PC-3 (cell line): ENCODE data around the gene GABRB3. TPM values are rescaled to one million over a fixed set of nuclear protein-coding genes. Genes with fewer than 3 reads are reported as not detected.

Experiments
- ATAC-seq: fragments of 200-7000 bp; cut with Tn5 transposase; 2 replicates; pipeline ENCODE4 v1.9.1; 2020; ENCODE audit warnings: mild to moderate bottlenecking, moderate library complexity
- BruUV-seq: library from RNA; stranded (reverse); fragments of 400-500 nt; replicated peaks from 2 replicates; lab custom pipeline; 2021; lab: Mats Ljungman, UMichigan
- CTCF ChIA-PET: fragments of 300-600 bp; sonication (Branson Sonifier 250); formaldehyde crosslinking; loops from one replicate; lab custom pipeline; 2022; ENCODE audit warnings: antibody characterized with exemption; lab: Charles Lee
- POLR2A ChIA-PET: fragments of 300-600 bp; sonication (Branson Sonifier 250); formaldehyde crosslinking; loops from one replicate; lab custom pipeline; 2022; ENCODE audit warnings: antibody characterized with exemption; ENCODE audit not compliant: unreplicated experiment; lab: Charles Lee
- DNase-seq: peaks from one replicate; pipeline ENCODE4 v3.0.0-alpha.2; 2015
- H2AFZ ChIP-seq: fragments of 300-600 bp; sonication (generic); 2 replicates; pipeline ENCODE4 v1.6.0; 2016; ENCODE audit warnings: antibody characterized with exemption, low read length
- H3F3A ChIP-seq: fragments of 300-600 bp; sonication (generic); one replicate; pipeline ENCODE4 v1.6.0; 2017; ENCODE audit warnings: antibody characterized with exemption, low read length, control low read depth, mild to moderate bottlenecking; ENCODE audit not compliant: unreplicated experiment
- H3K27ac ChIP-seq: fragments of 300-600 bp; sonication (generic); 2 replicates; pipeline ENCODE4 v1.5.1; 2016; ENCODE audit warnings: mild to moderate bottlenecking, low read length
- H3K27me3 ChIP-seq: fragments of 300-600 bp; sonication (generic); 2 replicates; pipeline ENCODE4 v1.6.1; 2016; ENCODE audit warnings: low read length, mixed read lengths
- H3K36me3 ChIP-seq: fragments of 300-600 bp; sonication (generic); 2 replicates; pipeline ENCODE4 v1.6.1; 2016; ENCODE audit warnings: low read depth, mixed run types, low read length, mixed read lengths
- H3K4me1 ChIP-seq: fragments of 300-600 bp; sonication (generic); 2 replicates; pipeline ENCODE4 v1.5.1; 2016; ENCODE audit warnings: low read length; ENCODE audit not compliant: insufficient read depth
- H3K4me2 ChIP-seq: fragments of 300-600 bp; sonication (generic); 2 replicates; pipeline ENCODE4 v1.6.0; 2016; ENCODE audit warnings: low read length
- H3K4me3 ChIP-seq: fragments of 300-600 bp; sonication (generic); 2 replicates; pipeline ENCODE4 v1.5.1; 2016; ENCODE audit warnings: mild to moderate bottlenecking, low read length, mixed read lengths
- H3K79me2 ChIP-seq: fragments of 300-600 bp; sonication (generic); 2 replicates; pipeline ENCODE4 v1.6.1; 2017; ENCODE audit warnings: low read length, mixed read lengths
- H3K9ac ChIP-seq: fragments of 300-600 bp; sonication (generic); 2 replicates; pipeline ENCODE4 v1.6.0; 2016; ENCODE audit warnings: mild to moderate bottlenecking, low read length
- H3K9me2 ChIP-seq: fragments of 300-600 bp; sonication (generic); replicated peaks from 2 replicates; pipeline ENCODE4 v1.6.1; 2016; ENCODE audit warnings: mixed run types, low read length, mixed read lengths
- H3K9me3 ChIP-seq: fragments of 300-600 bp; sonication (generic); 2 replicates; pipeline ENCODE4 v1.6.1; 2016; ENCODE audit warnings: low read length, mixed read lengths
- H4K20me1 ChIP-seq: fragments of 300-600 bp; sonication (generic); 2 replicates; pipeline ENCODE4 v1.6.1; 2016; ENCODE audit warnings: low read length, mixed read lengths
- EZH2 ChIP-seq: fragments of 300-600 bp; sonication (generic); IDR thresholded peaks from one replicate; pipeline ENCODE4 v1.6.1; 2017; ENCODE audit warnings: antibody characterized with exemption, mild to moderate bottlenecking, low read length; ENCODE audit not compliant: unreplicated experiment
- EZH2phosphoT487 ChIP-seq: fragments of 300-600 bp; sonication (generic); IDR thresholded peaks from 2 replicates; pipeline ENCODE4 v1.6.1; 2018; ENCODE audit warnings: mild to moderate bottlenecking, antibody characterized with exemption, low read length, borderline replicate concordance
- intact Hi-C: fragments of 100-400 bp; cut with micrococcal nuclease; formaldehyde crosslinking; loops from 2 replicates; pipeline ENCODE4 v1.9.0; 2023
- total RNA-seq: library from RNA; depleted of rRNA; stranded (reverse); fragments of >200 nt; gene quantifications from 2 replicates; pipeline ENCODE4 v1.2.3, GENCODE V29; 2014
- TF ChIP-seq, protein P1 (sequence below): fragments of 300-600 bp; sonication (generic); conservative IDR thresholded peaks from 2 replicates; pipeline ENCODE4 v1.5.1; 2017; ENCODE audit warnings: antibody characterized with exemption, low read depth, mild to moderate bottlenecking, low read length

Gene GABRB3
- total RNA-seq, 1 experiment from 2014 or later, result 6.1 TPM

- ChIA-PET POLR2A (interaction anchor here (0.6 kb wide), 1 partner anchor 131 kb away, joined by 4 read pairs; no protein-coding TSS in a partner anchor), CTCF (no interaction called here)
- Histone ChIP-seq H3K27me3 (peaks cover 8% of the 10 kb centered on the region; the same call in 1 of the 2 replicates), H3F3A (no peaks in the 10 kb centered on the region), H3K4me2 (no peak overlapping the region), H3K27ac (no peak overlapping the region), H3K9ac (no peak overlapping the region), H4K20me1 (no peaks in the 10 kb centered on the region), H2AFZ (no peak overlapping the region), H3K79me2 (no peaks in the 10 kb centered on the region), H3K36me3 (no peaks in the 10 kb centered on the region), H3K9me2 (no peaks in the 10 kb centered on the region), H3K9me3 (no peaks in the 10 kb centered on the region), H3K4me3 (no peak overlapping the region), H3K4me1 (no peaks in the 10 kb centered on the region)
- no TSS peak for BruUV-seq
- no peak for TF ChIP-seq EZH2phosphoT487
- TF ChIP-seq, protein P1, sequence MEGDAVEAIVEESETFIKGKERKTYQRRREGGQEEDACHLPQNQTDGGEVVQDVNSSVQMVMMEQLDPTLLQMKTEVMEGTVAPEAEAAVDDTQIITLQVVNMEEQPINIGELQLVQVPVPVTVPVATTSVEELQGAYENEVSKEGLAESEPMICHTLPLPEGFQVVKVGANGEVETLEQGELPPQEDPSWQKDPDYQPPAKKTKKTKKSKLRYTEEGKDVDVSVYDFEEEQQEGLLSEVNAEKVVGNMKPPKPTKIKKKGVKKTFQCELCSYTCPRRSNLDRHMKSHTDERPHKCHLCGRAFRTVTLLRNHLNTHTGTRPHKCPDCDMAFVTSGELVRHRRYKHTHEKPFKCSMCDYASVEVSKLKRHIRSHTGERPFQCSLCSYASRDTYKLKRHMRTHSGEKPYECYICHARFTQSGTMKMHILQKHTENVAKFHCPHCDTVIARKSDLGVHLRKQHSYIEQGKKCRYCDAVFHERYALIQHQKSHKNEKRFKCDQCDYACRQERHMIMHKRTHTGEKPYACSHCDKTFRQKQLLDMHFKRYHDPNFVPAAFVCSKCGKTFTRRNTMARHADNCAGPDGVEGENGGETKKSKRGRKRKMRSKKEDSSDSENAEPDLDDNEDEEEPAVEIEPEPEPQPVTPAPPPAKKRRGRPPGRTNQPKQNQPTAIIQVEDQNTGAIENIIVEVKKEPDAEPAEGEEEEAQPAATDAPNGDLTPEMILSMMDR, result no peak
- TF ChIP-seq EZH2, result no peak
- intact Hi-C loops, result no loop called here
- DNase-seq (no peak), ATAC-seq (no peak)
Observed at GRCh38 chr15:26759986-26760385, 12.9 kb downstream of the GABRB3 start.

GRCh38 chr15:26758079-26758478 is 14.8 kb downstream of the GABRB3 start:
- intact Hi-C loops, result no loop called here
- H3F3A ChIP-seq, result no peaks in the 10 kb centered on the region
- no peak for TF ChIP-seq EZH2phosphoT487
- no peak for TF ChIP-seq EZH2
- H3K4me1 ChIP-seq, result no peaks in the 10 kb centered on the region
- no peak overlapping the region for H3K9ac ChIP-seq
- H4K20me1 ChIP-seq, result no peaks in the 10 kb centered on the region
- no peak overlapping the region for H3K4me3 ChIP-seq
- DNase-seq, result no peak
- ChIA-PET CTCF (no interaction called here), POLR2A (no interaction called here)
- peaks cover 8% of the 10 kb centered on the region; the same call in 1 of the 2 replicates for H3K27me3 ChIP-seq
- no peaks in the 10 kb centered on the region for H3K36me3 ChIP-seq
- no peak overlapping the region for H2AFZ ChIP-seq
- H3K9me3 ChIP-seq, result no peaks in the 10 kb centered on the region
- H3K4me2 ChIP-seq, result no peak overlapping the region
- H3K9me2 ChIP-seq, result no peaks in the 10 kb centered on the region
- H3K79me2 ChIP-seq, result no peaks in the 10 kb centered on the region
- no peak overlapping the region for H3K27ac ChIP-seq
- BruUV-seq, result no TSS peak
- no peak for ATAC-seq

DNA sequence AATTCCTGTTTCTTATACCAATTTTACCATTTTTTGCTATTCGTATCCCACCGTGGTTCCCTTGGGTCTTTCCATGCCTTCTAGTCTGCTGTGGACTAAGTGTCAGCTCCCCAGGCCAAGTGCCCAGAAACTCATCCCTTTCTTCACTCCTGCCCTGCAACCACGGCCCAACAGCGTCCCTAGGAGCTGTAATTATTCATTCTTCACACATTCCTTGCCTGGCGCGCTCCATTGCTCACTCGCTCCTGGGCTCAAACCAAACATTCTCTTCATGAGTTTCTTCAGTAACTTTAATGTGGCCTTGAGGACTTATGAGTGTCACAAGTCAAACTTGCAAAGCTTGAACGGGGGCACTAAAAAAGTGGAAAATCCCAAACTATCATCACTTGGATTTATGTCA is 15.7 kb downstream of the GABRB3 start:
- Histone ChIP-seq H3K9me3 (no peaks in the 10 kb centered on the region), H3K79me2 (no peaks in the 10 kb centered on the region), H4K20me1 (no peaks in the 10 kb centered on the region), H3F3A (no peaks in the 10 kb centered on the region), H3K27ac (no peak overlapping the region), H3K4me3 (no peak overlapping the region), H3K36me3 (no peaks in the 10 kb centered on the region), H3K9ac (no peak overlapping the region), H3K27me3 (peaks cover 8% of the 10 kb centered on the region; the same call in 1 of the 2 replicates), H3K4me2 (no peak overlapping the region), H2AFZ (no peak overlapping the region), H3K4me1 (no peaks in the 10 kb centered on the region), H3K9me2 (no peaks in the 10 kb centered on the region)
- TF ChIP-seq EZH2phosphoT487 (no peak), EZH2 (no peak)
- TF ChIP-seq, protein P1, result no peak
- no TSS peak for BruUV-seq
- CTCF ChIA-PET, result no interaction called here
- POLR2A ChIA-PET, result no interaction called here
- intact Hi-C loops, result no loop called here
- DNase-seq (no peak), ATAC-seq (no peak)
